Stimulated activated CD8-positive, alpha-beta memory T cell treated with anti-CD3 and anti-CD28 coated beads, Interleukin-4, amount 100 ng/mL, for 1 hour (primary cell): ENCODE measurements around the gene PALMD.

Experiments used
- DNase-seq, 2 donors: peaks; one replicate each; pipeline ENCODE4 v3.0.0-alpha.2; 2020; ENCODE audit warnings: low read depth in 2 of 2, low spot score in 1 of 2

Gene PALMD

GRCh38 chr1:99634971-99635624 lies 10.8 kb upstream of the PALMD start:
- DNase-seq = no peak

GRCh38 chr1:99635664-99636063 lies 10.2 kb upstream of the PALMD start:
- DNase-seq = no peak

GRCh38 chr1:99636647-99637175 lies 9.2 kb upstream of the PALMD start:
- no peak for DNase-seq

- no peak for DNase-seq
Observed at GRCh38 chr1:99638853-99639252, 7.1 kb upstream of the PALMD start.

- no peak for DNase-seq
Observed at GRCh38 chr1:99639408-99639807, 6.5 kb upstream of the PALMD start.

GRCh38 chr1:99639945-99640344 lies 6.0 kb upstream of the PALMD start:
- no peak for DNase-seq

GRCh38 chr1:99640672-99641071 lies 5.2 kb upstream of the PALMD start:
- DNase-seq = no peak

GRCh38 chr1:99641558-99641957 lies 4.4 kb upstream of the PALMD start:
- no peak for DNase-seq

- no peak for DNase-seq
Observed at GRCh38 chr1:99642053-99642452, 3.9 kb upstream of the PALMD start.

- no peak for DNase-seq
Observed at GRCh38 chr1:99643021-99643779, 2.7 kb upstream of the PALMD start.

GRCh38 chr1:99644279-99645004 lies 1.5 kb upstream of the PALMD start:
- no peak for DNase-seq

GRCh38 chr1:99645203-99645602 lies 710 bp upstream of the PALMD start:
- no peak for DNase-seq

GRCh38 chr1:99646868-99647267 lies 955 bp downstream of the PALMD start:
- no peak for DNase-seq

- DNase-seq = no peak
Observed at GRCh38 chr1:99647490-99647889, 1.6 kb downstream of the PALMD start.

- DNase-seq = no peak
Observed at GRCh38 chr1:99648107-99648506, 2.2 kb downstream of the PALMD start.

- DNase-seq = no peak
Observed at GRCh38 chr1:99650030-99650429, 4.1 kb downstream of the PALMD start.

GRCh38 chr1:99650773-99651437 lies 5.0 kb downstream of the PALMD start:
- DNase-seq = no peak

- no peak for DNase-seq
Observed at GRCh38 chr1:99652881-99653281, 7.0 kb downstream of the PALMD start.

GRCh38 chr1:99655376-99655775 lies 9.5 kb downstream of the PALMD start:
- no peak for DNase-seq

GRCh38 chr1:99656701-99657100 lies 10.8 kb downstream of the PALMD start:
- DNase-seq = no peak
